ENCODE measurements around the gene SHISA9. TPM values are rescaled to one million over a fixed set of nuclear protein-coding genes. Genes with fewer than 3 reads are reported as not detected.

Gene SHISA9
- total RNA-seq, 3 donors from 2014 or later, result 0.33 to 4.1 TPM; not detected in 1

GRCh38 chr16:12988071-12988470, 86.7 kb downstream of the SHISA9 start:
- no peak for DNase-seq (ENCODE audit: low spot score in 2 of 2)
- intact Hi-C loops (cut with DNase I; ENCODE audit: low total_unique reads), result no loop called here
- no peaks in the 10 kb centered on the region for H3K9me3 ChIP-seq

GRCh38 chr16:12992066-12992465, 90.7 kb downstream of the SHISA9 start:
- intact Hi-C loops (cut with DNase I; ENCODE audit: low total_unique reads), result no loop called here
- H3K4me3 ChIP-seq, result no peak overlapping the region
- no peaks in the 10 kb centered on the region for H3K4me1 ChIP-seq
- TF ChIP-seq POLR2A (IDR thresholded peaks at IDR 0.05) (no peak), CTCF (IDR thresholded peaks at IDR 0.05) (no peak), POLR2AphosphoS5 (IDR thresholded peaks at IDR 0.05) (no peak)
- no peak overlapping the region for H3K27ac ChIP-seq
- H3K36me3 ChIP-seq, result no peaks in the 10 kb centered on the region
- no peak for DNase-seq (ENCODE audit: low spot score in 2 of 2)
- no peaks in the 10 kb centered on the region for H3K27me3 ChIP-seq
- no peaks in the 10 kb centered on the region for H3K9me3 ChIP-seq

More at GRCh38 chr16:12988071-12988470, 86.7 kb downstream of the SHISA9 start:
- no peak overlapping the region for H3K27ac ChIP-seq
- TF ChIP-seq CTCF (IDR thresholded peaks at IDR 0.05), result no peak
- no peak for TF ChIP-seq POLR2A (IDR thresholded peaks at IDR 0.05)
- no peak for TF ChIP-seq POLR2AphosphoS5 (IDR thresholded peaks at IDR 0.05)
- no peaks in the 10 kb centered on the region for H3K4me1 ChIP-seq
- H3K36me3 ChIP-seq, result no peaks in the 10 kb centered on the region
- H3K27me3 ChIP-seq, result no peaks in the 10 kb centered on the region
- no peak overlapping the region for H3K4me3 ChIP-seq

- Histone ChIP-seq H3K4me1 (no peaks in the 10 kb centered on the region), H3K27ac (no peak overlapping the region), H3K36me3 (no peaks in the 10 kb centered on the region), H3K4me3 (no peak overlapping the region), H3K9me3 (no peaks in the 10 kb centered on the region), H3K27me3 (no peaks in the 10 kb centered on the region)
- no peak for DNase-seq (ENCODE audit: low spot score in 2 of 2)
- intact Hi-C loops (cut with DNase I; ENCODE audit: low total_unique reads), result no loop called here
- TF ChIP-seq POLR2A (IDR thresholded peaks at IDR 0.05) (no peak), POLR2AphosphoS5 (IDR thresholded peaks at IDR 0.05) (no peak), CTCF (IDR thresholded peaks at IDR 0.05) (no peak)
These were observed 93.0 kb downstream of the SHISA9 start for GRCh38 chr16:12994402-12994801.

- no peak for DNase-seq (ENCODE audit: low spot score in 2 of 2)
- Histone ChIP-seq H3K4me1 (no peaks in the 10 kb centered on the region), H3K27ac (no peak overlapping the region), H3K4me3 (no peak overlapping the region), H3K9me3 (no peaks in the 10 kb centered on the region), H3K27me3 (no peaks in the 10 kb centered on the region), H3K36me3 (no peaks in the 10 kb centered on the region)
- intact Hi-C loops (cut with DNase I; ENCODE audit: low total_unique reads), result no loop called here
- TF ChIP-seq POLR2A (IDR thresholded peaks at IDR 0.05), result no peak
- no peak for TF ChIP-seq CTCF (IDR thresholded peaks at IDR 0.05)
- no peak for TF ChIP-seq POLR2AphosphoS5 (IDR thresholded peaks at IDR 0.05)
These were observed 94.4 kb downstream of the SHISA9 start for GRCh38 chr16:12995721-12996372.

- H3K4me3 ChIP-seq, result no peak overlapping the region
- H3K36me3 ChIP-seq, result no peaks in the 10 kb centered on the region
- no peaks in the 10 kb centered on the region for H3K4me1 ChIP-seq
- no peak for DNase-seq (ENCODE audit: low spot score in 2 of 2)
- intact Hi-C loops (cut with DNase I; ENCODE audit: low total_unique reads), result no loop called here
- H3K9me3 ChIP-seq, result no peaks in the 10 kb centered on the region
- TF ChIP-seq CTCF (IDR thresholded peaks at IDR 0.05), result no peak
- no peak for TF ChIP-seq POLR2AphosphoS5 (IDR thresholded peaks at IDR 0.05)
- TF ChIP-seq POLR2A (IDR thresholded peaks at IDR 0.05), result no peak
- no peak overlapping the region for H3K27ac ChIP-seq
- H3K27me3 ChIP-seq, result no peaks in the 10 kb centered on the region
These were observed 97.1 kb downstream of the SHISA9 start for GRCh38 chr16:12998361-12999085.

All from breast epithelium (tissue), 4 donors.